HG03066 (cell line): ENCODE measurements around the gene NOTO.

ENCODE experiments used
- ATAC-seq: cut with Tn5 transposase; IDR thresholded peaks from one replicate; pipeline ENCODE4 v1.9.1; 2021; ENCODE audit warnings: low read depth; ENCODE audit not compliant: unreplicated experiment

The NOTO gene

DNA sequence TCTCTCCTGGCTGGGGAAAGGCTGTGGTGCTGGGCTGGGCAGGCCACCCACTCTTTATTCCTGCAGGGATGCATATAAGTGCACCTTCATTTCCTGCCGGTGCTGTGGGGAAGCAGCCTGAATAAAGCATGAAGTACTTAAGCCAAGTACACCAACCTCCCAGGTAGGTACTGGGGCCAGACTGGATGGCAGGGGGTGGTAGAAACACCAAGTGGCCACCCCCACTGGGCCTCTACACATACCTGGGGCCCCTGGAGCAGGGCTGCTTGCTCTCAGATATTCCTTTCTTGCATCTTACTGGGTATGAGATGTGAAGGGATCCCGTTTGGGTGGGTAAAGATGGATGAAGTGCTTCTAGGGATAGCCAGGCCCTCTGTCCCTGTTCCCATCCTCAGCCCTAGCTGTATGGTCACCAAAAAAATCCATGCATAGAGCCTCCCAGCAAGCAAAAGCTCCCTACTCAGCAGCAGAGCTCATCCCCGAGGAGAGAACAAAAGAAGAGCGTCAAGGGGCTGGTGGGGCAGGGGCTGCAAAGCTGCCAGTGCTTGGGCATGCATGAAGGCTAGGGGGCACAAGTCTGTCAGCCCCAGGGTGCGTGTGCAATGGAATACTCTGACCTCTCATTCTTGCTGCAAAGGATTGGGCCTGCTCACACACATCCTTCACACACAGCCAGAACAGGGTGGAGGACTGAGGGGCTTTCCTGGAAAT, 53.7 kb downstream of the NOTO start:
- ATAC-seq, result no peak

DNA sequence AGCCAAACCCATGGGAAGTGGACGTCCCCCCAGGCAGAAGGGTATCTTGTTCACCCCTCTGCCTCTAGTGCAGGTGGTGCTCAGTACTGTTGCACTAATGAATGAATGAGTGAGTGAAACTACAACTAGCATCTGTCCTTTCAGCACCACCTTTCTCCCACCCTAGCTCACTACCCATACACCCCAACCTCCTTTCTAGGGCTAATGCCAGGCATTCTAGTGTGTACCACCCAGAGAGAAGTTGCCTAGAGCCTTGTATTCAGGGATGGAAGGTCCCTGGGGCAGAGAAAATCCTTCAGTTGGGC, 54.2 kb downstream of the NOTO start:
- ATAC-seq, result no peak

DNA sequence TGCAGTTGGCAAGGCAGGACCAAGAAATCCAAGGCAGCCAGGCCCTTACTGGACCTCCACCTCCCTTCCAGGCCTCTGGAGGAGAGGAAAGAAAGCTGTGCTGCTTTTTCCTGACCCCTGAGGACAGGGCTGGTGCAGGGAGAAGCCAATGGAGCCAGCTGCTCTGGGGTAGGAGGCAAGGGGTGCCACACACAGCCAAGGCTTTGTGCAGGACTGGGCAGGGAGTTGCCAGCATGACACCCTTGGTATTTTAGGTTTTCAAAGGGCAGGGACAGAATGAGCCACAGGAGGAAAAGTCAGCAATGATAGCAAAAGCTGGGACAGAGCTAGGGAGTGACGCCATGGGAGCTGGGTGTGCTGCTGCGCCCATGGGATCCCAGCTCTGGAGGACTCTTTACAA, 54.6 kb downstream of the NOTO start:
- no peak for ATAC-seq

DNA sequence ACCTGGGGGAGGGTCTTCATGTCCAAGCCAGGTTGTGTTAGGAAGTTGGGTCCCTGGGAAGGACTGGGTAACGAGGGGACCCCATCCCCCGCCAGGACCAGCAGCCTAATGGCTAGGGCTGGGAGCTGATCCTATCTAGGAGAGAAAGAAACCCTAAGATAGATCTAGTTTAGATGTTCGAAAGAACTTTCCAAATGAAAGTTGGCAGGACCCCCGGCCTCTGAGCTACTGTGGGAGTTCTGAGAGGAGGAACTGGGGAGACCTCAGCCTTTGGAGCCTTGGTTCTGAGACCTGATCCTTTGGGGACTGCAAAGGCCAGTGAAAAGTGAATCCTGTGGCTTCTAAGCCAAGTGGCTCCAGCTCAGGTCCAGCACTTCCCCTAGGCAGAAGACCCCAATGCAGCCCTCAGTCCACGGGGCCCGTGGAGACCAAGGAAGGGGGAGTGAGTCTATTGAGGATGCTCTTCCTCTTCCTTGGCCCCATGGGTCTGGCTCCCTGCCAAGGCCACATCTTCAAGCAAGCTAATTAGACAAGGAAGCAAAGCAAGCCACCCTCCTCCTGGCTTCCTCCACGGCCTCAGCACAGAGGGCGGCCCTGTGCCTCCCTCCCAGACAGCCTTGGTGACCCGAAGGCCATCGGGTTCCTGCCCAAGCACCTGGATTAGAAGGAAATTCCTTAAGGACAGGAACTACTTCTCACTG, 55.2 kb downstream of the NOTO start:
- ATAC-seq, result no peak

DNA sequence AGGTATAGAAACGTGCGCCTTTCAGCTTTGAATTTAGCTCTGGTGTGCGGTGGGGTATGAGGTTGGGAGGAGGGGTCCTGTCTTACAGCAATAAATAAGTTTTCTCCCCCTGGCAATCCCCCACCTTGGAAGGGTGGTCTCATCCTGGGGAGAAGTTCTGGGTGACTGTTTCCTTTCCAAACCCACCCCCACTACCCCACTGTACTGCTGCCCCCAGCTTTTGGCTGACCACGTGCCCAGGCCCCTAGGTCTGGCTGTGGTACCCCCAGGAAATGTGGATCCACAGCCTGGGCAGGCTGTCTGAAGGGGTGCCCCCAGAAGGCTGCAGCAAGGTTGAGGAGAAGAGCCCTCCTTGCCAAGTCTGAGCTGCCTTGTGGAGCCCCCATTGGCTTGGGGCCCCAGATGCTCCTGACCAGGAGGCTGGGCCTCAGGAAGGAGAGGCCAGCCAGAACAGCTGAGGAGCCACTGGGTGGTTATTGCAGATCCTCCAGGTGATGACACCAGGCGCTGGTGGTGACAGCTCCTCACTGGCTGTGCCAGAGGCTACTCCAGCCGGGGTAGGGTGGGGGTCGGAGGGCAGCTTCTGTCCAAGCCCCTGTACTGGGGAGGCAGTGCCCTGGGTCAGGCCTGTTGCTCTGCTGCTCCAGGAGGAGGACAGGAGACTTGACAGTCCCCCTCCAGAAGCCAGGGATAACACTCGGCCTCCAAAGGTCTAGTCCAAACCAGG, 56.0 kb downstream of the NOTO start:
- ATAC-seq, result no peak

DNA sequence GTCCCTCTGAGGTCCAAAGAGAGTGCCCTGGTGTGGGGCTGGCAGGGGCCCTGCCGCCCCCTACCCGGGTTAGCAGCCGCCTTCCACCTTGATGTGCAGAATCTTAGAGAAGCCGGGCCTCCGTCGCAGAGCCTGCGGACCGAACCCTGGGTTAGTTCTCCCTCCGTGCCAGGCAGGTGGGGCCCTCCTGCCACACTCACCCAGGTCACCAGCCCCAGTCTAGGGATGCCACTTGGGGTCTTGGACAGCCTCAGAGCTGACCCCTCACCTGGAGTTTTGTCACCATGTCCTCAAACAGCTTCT, 56.5 kb downstream of the NOTO start:
- no peak for ATAC-seq

DNA sequence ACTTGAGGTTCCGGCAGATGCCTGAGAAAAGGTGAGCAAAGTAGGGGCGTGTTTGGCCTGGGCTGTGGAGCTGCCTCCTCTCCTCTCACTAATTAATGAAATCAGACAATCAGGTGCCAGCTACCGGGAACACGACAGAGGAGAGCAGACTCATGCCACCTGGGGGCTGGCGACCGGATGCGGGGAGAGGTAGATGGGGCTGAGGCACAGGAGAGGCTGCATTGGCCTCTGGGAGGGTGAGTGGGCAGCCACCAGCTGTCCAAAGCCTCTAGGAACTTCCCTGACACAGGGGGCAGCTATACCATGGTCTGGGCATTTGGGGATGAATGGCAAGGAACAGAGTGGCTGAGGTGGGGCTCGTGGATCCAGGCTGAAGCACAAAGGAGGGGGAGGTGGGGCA, 56.9 kb downstream of the NOTO start:
- no peak for ATAC-seq

DNA sequence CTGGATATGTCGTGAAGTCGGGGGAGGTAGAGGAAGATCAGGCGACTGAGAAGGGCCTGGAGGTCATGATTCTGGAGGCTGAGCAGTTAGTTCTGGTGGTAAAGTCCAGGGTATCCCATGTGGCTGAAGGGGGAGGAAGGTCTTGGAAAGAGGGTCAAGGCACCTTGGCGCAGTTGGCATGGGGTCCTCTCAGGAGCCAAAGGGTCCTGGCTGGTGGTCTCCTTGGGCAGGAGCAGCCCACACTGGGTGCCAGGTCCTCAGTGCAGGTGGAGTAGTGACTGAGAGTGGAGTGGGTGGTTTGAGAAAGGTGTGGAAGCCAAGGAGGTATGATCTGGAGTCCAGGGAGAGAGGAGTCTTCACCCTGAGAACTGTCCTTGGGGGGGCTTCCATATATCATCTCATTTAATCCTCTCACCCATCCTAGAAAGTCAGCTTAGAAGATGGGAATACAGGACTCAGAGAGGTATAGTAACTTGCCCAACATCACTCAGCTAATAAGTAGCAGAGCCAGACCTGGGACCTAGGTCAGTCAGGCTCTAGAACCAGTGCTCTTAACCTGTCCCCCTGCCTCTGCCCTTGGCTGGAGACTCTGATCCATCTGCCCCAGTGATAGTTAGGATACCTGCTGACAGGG, 57.4 kb downstream of the NOTO start:
- ATAC-seq, result no peak

DNA sequence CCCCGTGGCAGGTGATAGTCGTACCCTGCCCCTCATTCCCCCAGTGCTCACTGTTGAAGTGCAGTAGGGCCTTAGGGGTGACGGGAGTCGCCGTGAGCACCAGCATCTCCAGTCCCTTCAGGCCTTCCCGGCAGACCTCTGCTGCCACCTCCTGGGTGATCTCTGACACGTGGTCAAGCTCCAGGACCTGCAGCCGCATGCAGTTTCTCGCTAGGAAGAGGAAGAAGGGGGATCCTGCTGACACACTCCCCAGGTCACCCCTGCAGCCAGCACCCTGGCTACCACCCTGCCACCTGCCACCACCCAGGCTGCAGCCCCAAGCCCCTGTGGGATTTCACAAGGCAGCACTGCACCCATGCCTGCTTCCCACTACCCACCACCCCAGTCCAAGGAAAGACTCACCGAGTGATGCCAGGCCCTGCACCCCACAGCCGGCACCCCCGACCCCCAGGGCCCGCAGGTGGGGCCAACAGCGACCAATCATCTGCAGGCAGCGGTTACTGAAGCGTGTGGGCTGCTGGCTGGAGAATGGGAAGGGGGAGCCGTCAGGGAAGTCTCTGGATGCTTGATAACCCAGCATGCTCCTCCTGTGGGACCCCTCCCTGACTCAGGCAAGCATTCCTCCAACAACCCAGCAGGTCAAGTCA, 58.1 kb downstream of the NOTO start:
- ATAC-seq, result no peak
